Osteoblast (primary cell): ENCODE data around the gene TSPAN5. TPM values are rescaled to one million over a fixed set of nuclear protein-coding genes. Genes with fewer than 3 reads are reported as not detected.

Experiments
- DNase-seq: peaks from one replicate; pipeline ENCODE4 v3.0.0; 2011; ENCODE audit warnings: low spot score, mixed read lengths; ENCODE audit not compliant: insufficient read length; ENCODE audit errors: missing footprints
- H2AFZ ChIP-seq: 2 replicates; pipeline ENCODE4 v1.6.0; 2011; ENCODE audit warnings: mild to moderate bottlenecking, low read length
- H3K27ac ChIP-seq: 2 replicates; pipeline ENCODE4 v1.5.1; 2011; ENCODE audit warnings: mild to moderate bottlenecking, low read depth, low read length, moderate library complexity
- H3K27me3 ChIP-seq: 2 replicates; pipeline ENCODE4 v1.6.0; 2012; ENCODE audit warnings: mild to moderate bottlenecking, control low read depth, inconsistent platforms, low read length, moderate library complexity; ENCODE audit not compliant: insufficient read depth
- H3K36me3 ChIP-seq: 2 replicates; pipeline ENCODE4 v1.5.1; 2011; ENCODE audit warnings: mild to moderate bottlenecking, low read length, control low read depth, moderate library complexity; ENCODE audit not compliant: insufficient read depth
- H3K4me1 ChIP-seq: 2 replicates; pipeline ENCODE4 v1.5.1; 2011; ENCODE audit warnings: mild to moderate bottlenecking, low read length, control low read depth, moderate library complexity; ENCODE audit not compliant: insufficient read depth
- H3K4me2 ChIP-seq: 2 replicates; pipeline ENCODE4 v1.6.0; 2011; ENCODE audit warnings: mild to moderate bottlenecking, low read length; ENCODE audit not compliant: insufficient read depth
- H3K4me3 ChIP-seq: fragments of 200-600 bp; sonication (generic); 3 replicates; pipeline ENCODE4 v1.5.1; 2012; ENCODE audit warnings: mild to moderate bottlenecking, low read length, inconsistent platforms; ENCODE audit not compliant: insufficient read depth
- H3K79me2 ChIP-seq: 2 replicates; pipeline ENCODE4 v1.6.0; 2012; ENCODE audit warnings: mild to moderate bottlenecking, low read length, control low read depth, inconsistent platforms; ENCODE audit not compliant: insufficient read depth
- H3K9me3 ChIP-seq: 2 replicates; pipeline ENCODE4 v1.5.1; 2011; ENCODE audit warnings: low read depth, low read length, control low read depth
- H4K20me1 ChIP-seq: 2 replicates; pipeline ENCODE4 v1.6.0; 2012; ENCODE audit warnings: mild to moderate bottlenecking, low read length, control low read depth; ENCODE audit not compliant: insufficient read depth
- CTCF ChIP-seq: IDR thresholded peaks from 2 replicates; pipeline ENCODE4 v1.5.1; 2011; ENCODE audit warnings: mild to moderate bottlenecking, low read depth, low read length, moderate library complexity; ENCODE audit errors: extremely low read depth
- total RNA-seq: library from RNA; depleted of rRNA; stranded (reverse); fragments of >200 nt; gene quantifications from 2 replicates; pipeline ENCODE4 v1.2.3, GENCODE V29; 2012

TSPAN5 gene
- total RNA-seq, 1 donor, result 36.9 TPM

DNA sequence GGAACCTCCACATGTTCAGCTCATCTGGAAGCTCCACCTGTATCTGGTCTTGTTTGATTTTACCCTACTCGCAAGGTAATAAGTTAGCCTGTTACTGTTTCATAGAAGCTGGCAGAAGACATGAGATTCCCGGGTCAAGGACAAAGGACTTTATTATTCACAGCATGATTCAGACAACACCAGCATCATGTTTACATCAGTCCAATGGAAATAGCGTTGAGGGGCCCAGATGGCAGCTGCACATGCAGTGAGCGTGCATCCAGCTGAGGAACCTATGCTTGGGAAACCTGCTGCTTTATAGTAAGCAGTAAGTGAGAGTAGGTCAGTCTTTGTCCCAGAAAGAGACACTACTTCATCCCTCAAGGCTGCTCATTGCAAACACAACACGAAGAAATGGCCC lies 19.8 kb downstream of the TSPAN5 start:
- no peak for DNase-seq
- Histone ChIP-seq H2AFZ (no peak overlapping the region), H3K9me3 (no peaks in the 10 kb centered on the region), H3K36me3 (no peaks in the 10 kb centered on the region), H3K27me3 (no peaks in the 10 kb centered on the region), H3K4me3 (no peak overlapping the region), H3K4me1 (peaks cover 10% of the 10 kb centered on the region), H3K27ac (no peak overlapping the region), H3K79me2 (peaks cover 89% of the 10 kb centered on the region), H3K4me2 (no peak overlapping the region), H4K20me1 (peaks cover 15% of the 10 kb centered on the region)
- no peak for TF ChIP-seq CTCF

- peaks cover 97% of the 10 kb centered on the region for H3K79me2 ChIP-seq
- no peak overlapping the region for H2AFZ ChIP-seq
- H3K9me3 ChIP-seq, result no peaks in the 10 kb centered on the region
- H3K27ac ChIP-seq, result no peak overlapping the region
- H3K36me3 ChIP-seq, result no peaks in the 10 kb centered on the region
- TF ChIP-seq CTCF, result no peak
- no peak for DNase-seq
- no peaks in the 10 kb centered on the region for H3K27me3 ChIP-seq
- peaks cover 14% of the 10 kb centered on the region for H3K4me1 ChIP-seq
- no peak overlapping the region for H3K4me3 ChIP-seq
- peaks cover 18% of the 10 kb centered on the region for H4K20me1 ChIP-seq
- H3K4me2 ChIP-seq, result no peak overlapping the region
Observed at GRCh38 chr4:98634061-98634460, 24.4 kb downstream of the TSPAN5 start.

DNA sequence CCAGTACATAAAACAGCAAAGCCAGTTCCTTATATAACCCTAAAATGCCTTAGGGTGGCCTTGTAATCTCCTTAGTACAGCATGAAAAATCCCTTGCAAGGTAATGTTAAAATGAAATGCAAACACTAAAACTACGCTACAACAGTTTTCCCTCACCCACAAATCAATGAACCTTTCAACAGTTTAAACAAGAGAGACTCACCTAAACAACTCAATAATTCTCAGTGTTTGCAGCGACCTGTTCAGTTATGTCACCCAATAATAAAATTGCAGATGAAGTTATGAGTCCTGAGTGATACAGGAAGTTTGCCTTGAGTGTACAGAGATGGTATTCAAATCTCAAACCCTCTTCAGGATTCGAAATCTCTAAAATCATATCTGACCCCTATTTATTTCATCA lies 25.3 kb downstream of the TSPAN5 start:
- Histone ChIP-seq H3K79me2 (peaks cover 97% of the 10 kb centered on the region), H3K27me3 (no peaks in the 10 kb centered on the region), H4K20me1 (peaks cover 18% of the 10 kb centered on the region), H3K4me1 (peaks cover 17% of the 10 kb centered on the region), H3K9me3 (no peaks in the 10 kb centered on the region), H3K36me3 (no peaks in the 10 kb centered on the region), H3K4me3 (no peak overlapping the region), H3K4me2 (no peak overlapping the region), H2AFZ (no peak overlapping the region), H3K27ac (no peak overlapping the region)
- no peak for TF ChIP-seq CTCF
- DNase-seq, result no peak

GRCh38 chr4:98632258-98632657 lies 26.2 kb downstream of the TSPAN5 start:
- no peaks in the 10 kb centered on the region for H3K36me3 ChIP-seq
- H3K27ac ChIP-seq, result no peak overlapping the region
- no peaks in the 10 kb centered on the region for H3K27me3 ChIP-seq
- no peak overlapping the region for H2AFZ ChIP-seq
- H3K4me1 ChIP-seq, result peaks cover 25% of the 10 kb centered on the region
- TF ChIP-seq CTCF, result no peak
- H3K4me3 ChIP-seq, result no peak overlapping the region
- peaks cover 18% of the 10 kb centered on the region for H4K20me1 ChIP-seq
- H3K4me2 ChIP-seq, result no peak overlapping the region
- H3K9me3 ChIP-seq, result no peaks in the 10 kb centered on the region
- H3K79me2 ChIP-seq, result peaks cover 97% of the 10 kb centered on the region
- no peak for DNase-seq
